GM15510 (cell line): ENCODE data around the gene MRPS27.
A peak's percentile ranks its signal among the peaks of the same experiment; 100 is the strongest.

Experiments
- POLR2A ChIP-seq: IDR thresholded peaks from 3 replicates; pipeline ENCODE4 v1.6.1; 2011; ENCODE audit warnings: borderline replicate concordance; ENCODE audit not compliant: insufficient read length; ENCODE audit errors: extremely low read depth

Gene MRPS27

DNA sequence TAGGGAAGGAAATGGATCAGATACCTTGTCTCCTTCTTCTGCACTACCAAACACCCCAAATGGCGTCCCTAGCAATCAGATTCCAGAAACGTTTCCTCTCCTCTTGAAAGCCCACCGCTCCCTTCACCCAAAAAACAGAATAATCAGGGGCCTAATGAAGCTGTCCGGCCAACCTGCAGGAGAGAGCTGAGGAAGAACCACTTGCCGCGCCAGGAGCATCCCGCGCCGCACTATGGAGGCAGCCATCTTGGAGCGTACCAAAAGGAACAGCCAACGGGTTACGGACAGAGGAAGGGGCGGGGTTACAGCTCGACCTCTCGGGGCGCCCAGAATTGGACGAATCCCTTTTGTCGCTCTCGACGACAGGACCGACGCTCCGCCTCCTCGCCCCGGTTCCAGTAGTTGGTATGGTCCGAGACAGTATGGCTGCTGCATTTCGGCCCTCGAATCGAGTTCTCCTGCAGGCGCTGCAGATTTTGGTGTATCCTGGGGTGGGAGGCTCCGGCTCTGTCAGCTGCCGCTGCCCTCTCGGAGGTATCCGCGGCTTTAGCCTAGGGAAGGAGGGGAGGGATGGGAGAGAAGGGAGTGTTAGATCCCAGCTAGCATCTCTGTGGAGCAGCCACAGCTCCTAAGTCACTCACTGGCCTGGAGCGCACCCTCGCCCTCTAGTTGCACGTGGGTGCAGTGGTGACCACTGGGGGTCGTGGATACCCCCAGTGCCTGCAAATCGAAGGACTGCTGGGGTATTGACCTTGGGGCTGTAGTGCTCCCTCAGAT is at the start of gene MRPS27, which contains the start of gene PTCD2:
MRPS27 (minus strand) TSS at position 265 of the 777 bp plus-strand sequence; CDS start at position 246, 19 bp downstream.
PTCD2 (plus strand) TSS at position 398 of the 777 bp plus-strand sequence; CDS start at position 408, 10 bp downstream.
- peak; percentile 90 for TF ChIP-seq POLR2A

DNA sequence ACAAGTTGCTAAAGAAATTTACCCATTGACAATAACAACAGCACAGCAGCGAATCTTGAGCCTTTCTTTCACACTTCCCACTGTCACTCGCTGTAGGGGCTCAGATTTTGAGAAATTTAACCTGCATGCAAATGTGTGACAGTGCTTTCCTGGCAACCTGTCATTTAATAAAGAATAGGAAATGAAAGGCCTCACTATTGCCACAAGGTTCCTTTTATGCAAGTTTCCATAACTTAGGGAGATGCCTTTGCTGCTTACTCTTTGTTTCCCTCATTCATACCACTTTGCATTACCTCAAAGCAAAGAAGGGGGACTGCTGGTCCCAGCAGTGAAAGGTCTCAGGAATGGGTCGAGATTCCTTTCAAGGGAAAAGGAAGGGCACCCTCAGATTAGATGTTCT is 49.7 kb upstream of the MRPS27 start:
- no peak for TF ChIP-seq POLR2A

DNA sequence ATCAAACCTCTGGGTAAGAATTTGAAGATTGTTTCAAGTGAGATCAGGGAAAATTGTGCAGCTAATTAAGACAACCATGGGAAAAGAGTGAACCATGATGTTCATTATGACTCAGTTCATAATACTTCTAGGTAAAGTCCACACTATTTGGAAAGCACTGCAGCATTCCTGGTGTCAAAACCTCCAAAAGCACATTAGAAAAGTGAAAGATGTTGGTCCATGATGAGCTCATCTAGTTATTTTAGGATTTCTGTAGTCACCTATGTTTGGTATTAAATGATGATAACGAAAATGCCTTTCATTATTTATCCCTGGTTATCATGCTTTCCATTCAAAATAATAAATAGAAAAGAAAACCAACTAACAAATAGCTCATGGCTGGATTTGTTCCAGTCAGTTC is 49.3 kb upstream of the MRPS27 start:
- no peak for TF ChIP-seq POLR2A

DNA sequence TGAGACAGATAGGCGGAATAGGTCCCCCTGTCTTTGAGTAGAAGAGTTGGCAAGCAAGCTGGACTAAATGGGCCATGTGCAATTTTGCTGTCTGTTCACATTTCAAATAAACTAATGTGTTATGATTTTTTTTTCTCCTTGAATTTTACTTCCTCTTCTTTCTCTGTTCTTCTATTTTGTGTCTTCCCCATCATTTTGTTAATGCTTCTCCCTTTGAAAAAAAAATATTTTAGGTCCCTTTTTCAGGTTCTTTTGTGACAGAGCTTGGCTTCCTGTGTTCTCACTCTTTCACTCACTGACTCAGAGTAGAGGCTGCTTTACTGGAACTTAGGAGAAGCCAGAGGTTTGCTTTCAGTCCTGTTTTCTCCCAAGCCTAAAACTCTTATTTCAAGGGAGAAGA is 48.2 kb upstream of the MRPS27 start:
- no peak for TF ChIP-seq POLR2A

DNA sequence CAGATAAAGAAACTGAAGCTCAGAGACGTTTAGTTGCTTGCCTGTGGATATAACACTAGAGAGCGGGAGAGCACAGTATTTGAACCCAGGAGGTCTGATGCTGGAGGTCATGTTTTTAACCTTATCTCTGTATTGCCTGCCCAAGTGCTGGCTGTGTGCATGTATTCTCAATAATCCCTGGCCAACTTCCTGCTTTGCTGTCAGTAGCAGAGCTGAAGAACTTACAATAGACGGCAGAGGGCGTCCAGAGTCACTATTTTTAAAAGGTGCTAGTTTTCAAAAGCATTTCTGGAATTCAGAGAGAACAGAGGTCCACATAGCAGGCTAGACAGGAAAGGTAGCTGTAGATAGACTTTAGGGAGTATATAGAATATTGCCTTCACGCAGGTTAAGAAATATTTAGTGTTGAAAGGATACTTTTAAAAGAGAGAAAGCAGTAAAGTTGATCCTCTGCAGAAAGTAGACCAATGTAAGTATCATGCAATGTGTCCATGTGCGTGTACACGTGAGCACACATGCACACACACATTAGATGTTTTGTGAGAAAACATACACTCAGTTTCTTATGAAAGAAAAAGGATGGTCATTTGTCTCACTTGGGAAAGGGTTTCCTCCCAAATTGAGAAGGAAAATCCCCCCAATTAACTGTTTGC is 46.4 kb upstream of the MRPS27 start:
- no peak for TF ChIP-seq POLR2A

DNA sequence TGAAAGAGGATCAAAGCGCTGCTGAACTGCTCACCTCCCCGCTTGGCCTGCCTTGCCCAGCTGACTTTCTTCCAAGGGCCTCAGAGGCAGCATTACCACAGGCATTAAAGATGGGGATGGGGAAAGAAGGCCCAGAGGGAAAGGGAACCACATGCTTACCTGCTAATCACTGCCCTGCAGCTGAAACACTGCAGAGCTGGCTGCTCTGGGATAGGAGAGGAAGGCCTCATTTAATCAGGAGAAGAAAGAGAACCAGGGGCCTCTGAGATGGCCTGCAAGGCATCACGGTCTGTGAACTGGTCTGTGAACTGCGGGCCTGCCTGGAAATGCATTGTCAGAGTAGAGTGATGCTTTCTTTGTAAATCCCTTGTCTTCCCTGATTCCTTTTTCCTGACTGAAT is 44.9 kb upstream of the MRPS27 start:
- TF ChIP-seq POLR2A, result no peak

DNA sequence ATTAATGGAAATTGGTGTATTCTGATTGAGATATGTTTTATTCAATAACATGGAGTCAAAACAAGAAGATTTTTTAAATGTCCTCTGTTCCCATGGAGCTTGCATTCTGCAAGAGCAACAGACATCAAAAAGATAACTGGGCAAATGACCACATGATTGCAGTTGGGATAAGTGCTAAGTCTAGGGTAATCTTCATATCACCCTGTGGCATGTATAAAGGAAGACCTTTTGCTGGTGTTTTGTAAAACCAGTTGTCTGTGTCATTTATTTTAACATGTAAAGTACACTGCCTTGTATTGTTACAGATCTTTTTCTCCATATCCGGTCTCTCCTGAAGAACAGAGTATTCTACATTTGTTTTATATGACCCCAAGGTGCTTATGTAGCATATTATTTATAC is 44.1 kb upstream of the MRPS27 start:
- no peak for TF ChIP-seq POLR2A

DNA sequence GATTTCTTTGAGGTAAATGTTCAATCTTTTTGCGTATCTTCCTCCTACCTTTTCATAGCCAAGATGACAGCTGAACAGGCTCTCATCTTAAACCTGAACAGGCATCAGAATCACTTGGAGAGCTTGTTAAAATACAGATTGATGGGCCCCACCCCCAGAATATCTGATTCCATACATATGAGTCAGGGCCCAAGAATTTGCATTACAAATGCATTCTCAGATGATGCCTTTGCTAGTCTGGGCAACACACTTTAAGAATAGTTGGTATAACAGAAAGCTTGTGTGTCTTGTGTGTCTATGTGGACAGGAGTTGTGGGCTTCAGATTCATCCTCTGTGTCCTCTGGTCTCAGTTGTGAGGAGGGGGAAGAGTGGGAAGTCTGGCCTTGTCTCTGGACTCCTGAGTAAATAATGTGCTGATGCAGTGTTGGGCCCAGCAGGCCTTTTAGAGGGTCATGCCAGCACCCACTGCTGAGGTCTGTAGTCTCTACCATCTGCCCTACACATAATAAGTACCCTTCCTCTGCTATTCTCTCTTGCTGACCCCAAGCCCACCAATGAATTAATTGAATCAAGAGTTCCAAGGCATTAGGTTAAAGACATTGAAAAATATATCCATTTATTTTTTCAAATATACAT is 43.2 kb upstream of the MRPS27 start:
- no peak for TF ChIP-seq POLR2A

DNA sequence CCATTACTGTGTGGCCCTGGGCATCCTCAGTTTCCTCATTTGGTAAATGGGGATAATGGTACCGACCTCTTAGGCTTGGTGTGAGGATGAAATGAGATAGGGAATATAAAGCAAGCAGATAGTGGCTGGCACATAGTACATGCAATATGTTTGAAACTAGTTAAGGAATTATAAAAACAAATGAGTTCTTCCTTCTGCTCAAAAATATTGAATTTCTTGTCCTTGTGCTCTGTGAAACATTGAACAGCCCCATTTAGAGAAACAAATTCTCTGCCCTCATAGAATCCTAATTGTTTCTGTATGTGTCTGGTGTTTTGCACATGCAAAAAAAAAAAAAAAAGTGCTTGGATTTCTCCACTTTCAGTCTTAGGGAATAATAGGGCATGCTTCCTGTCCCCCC is 39.8 kb upstream of the MRPS27 start:
- TF ChIP-seq POLR2A, result no peak

DNA sequence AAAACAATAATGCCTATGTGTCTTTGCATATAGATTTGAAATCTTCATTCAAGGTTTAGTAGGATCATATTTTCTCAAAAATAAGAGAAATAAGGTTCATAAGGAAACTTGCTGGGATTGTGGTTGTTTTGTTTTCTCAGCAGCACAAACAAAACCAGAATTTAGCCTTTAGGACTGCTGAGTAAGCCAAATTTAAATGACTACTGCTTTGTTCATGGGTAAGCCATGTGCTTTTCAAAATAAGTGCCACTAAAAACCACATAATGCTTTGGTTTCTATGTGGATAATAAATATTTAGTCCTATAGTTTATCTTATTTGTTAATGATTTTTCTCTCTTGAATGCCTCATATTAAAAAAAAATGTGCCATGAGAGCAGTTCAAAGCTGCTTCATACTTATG is 38.9 kb upstream of the MRPS27 start:
- TF ChIP-seq POLR2A, result no peak

DNA sequence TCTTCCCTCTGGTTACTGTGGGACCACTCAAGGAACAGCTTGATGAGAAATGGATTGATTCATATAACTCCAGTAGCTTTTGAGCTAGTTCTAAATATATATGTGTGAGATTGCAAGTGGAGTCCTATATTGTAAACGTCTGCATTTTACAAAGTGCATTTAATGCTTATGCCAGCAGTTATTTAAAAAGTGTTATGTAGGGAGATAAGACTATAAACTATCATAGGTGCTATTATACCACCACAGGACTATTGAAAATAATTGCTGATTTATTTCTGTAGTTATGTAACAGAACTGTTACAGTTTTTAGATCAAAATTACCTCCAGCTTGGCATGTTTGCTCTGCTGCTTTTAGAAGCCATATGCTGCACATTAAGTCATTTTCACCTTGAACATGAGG is 36.3 kb upstream of the MRPS27 start:
- TF ChIP-seq POLR2A, result no peak

DNA sequence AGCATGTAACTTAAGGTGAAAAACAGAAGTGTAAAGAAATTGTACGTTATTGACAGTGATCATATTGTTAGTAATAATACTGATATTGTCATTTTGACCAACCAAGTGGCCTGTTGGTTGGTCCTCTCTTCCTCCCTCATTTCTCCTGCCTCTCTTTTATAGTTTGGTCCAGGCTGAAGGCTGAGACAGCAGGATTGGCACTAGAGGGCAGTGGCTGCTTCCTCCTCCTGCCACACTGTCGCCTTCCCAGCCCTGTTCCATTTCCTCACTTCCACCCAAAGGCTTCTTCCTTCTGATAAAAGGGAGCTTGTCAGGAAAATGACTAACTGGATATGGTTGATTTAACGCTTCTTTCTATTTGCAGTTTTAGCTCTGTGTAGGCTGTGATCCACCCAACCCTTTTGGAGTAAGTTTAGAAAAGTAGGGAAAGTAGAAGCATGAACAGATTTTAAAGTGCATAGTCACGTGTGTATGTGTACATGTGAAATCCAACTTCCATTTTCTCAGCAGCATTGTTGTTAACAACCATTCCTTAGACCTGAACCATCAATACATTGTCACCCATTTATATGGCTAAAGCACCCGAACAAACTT is 35.8 kb upstream of the MRPS27 start:
- no peak for TF ChIP-seq POLR2A

DNA sequence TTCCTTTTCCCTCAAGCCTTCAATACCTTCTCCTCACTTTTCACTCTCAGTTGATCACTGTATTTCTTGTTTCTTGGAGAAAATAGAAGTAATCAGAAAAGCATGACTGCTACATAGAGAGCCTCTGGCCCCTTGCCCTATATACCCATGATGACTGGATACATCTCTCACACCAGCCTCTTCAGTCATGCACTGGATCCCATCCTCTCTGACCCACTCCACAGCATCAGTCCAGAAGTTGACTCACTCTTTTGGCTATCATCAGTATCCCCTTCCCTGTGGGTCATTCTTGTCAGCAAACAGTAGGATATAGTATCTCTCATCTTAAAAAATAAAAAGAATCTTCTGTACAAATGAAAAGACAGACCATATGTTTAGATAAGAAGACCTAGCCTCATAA is 33.0 kb upstream of the MRPS27 start:
- no peak for TF ChIP-seq POLR2A

DNA sequence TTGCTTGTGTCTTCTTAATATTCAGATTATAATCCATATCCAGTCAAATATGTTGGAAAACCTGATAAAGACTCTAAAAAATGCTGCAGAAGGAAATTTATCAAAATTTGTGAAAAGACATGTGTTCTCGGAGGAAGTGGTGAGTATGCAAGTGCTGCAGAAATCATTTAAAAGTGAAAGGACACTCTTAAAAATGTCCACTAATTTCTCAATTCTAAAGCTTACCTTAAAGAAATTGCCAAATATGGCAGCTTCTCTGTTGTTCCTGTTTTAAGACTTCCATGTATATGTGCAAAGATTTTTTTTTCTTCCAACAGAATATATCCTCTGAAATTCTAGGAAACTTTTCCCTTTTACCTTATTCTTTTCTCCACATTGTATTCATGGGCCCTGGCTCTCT is 32.6 kb upstream of the MRPS27 start:
- TF ChIP-seq POLR2A, result no peak

DNA sequence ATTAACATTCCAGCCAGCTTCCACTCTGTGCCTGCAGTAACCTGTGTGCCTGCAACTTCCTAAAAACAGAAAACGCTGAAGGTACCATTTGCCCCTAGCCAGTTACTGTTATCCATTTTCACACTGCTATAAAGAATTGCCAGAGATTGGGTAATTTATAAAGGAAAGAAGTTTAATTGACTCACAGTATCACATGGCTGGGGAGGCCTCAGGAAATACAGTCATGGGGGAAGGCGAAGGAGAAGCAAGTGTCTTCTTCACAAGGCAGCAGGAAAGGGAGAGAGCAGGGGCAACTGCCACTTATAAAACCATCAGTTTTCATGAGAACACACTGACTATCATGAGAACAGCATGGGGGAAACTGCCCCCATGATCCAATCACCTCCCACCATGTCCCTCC is 31.3 kb upstream of the MRPS27 start:
- TF ChIP-seq POLR2A, result no peak
